ENCODE data around the gene ANKRD39.

Gene ANKRD39

GRCh38 chr2:96856776-96857666 lies 795 bp downstream of the ANKRD39 start:
- H3K4me1 ChIP-seq (ENCODE audit: control insufficient read depth, insufficient read depth, low read length) = peaks cover 7% of the 10 kb centered on the region
- H3K9ac ChIP-seq (ENCODE audit: low read length) = peak overlapping the region; percentile 78
- H3K9me3 ChIP-seq (ENCODE audit: control insufficient read depth, low read length) = no peaks in the 10 kb centered on the region
- no peaks in the 10 kb centered on the region for H3K27me3 ChIP-seq (ENCODE audit: control insufficient read depth, insufficient read depth, low read length)
- H3K4me3 ChIP-seq (ENCODE audit: low read length) = peak overlapping the region; percentile 82
- peaks cover 5% of the 10 kb centered on the region for H3K36me3 ChIP-seq (ENCODE audit: control insufficient read depth, insufficient read depth, low read length)

GRCh38 chr2:96853321-96853720 lies 4.5 kb downstream of the ANKRD39 start:
- no peaks in the 10 kb centered on the region for H3K27me3 ChIP-seq (ENCODE audit: control insufficient read depth, insufficient read depth, low read length)
- H3K36me3 ChIP-seq (ENCODE audit: control insufficient read depth, insufficient read depth, low read length) = peaks cover 9% of the 10 kb centered on the region
- no peaks in the 10 kb centered on the region for H3K9me3 ChIP-seq (ENCODE audit: control insufficient read depth, low read length)
- H3K4me3 ChIP-seq (ENCODE audit: low read length) = no peak overlapping the region
- H3K4me1 ChIP-seq (ENCODE audit: control insufficient read depth, insufficient read depth, low read length) = peaks cover 7% of the 10 kb centered on the region
- H3K9ac ChIP-seq (ENCODE audit: low read length) = no peak overlapping the region

GRCh38 chr2:96852667-96853066 lies 5.1 kb downstream of the ANKRD39 start:
- peaks cover 7% of the 10 kb centered on the region for H3K4me1 ChIP-seq (ENCODE audit: control insufficient read depth, insufficient read depth, low read length)
- H3K9me3 ChIP-seq (ENCODE audit: control insufficient read depth, low read length) = no peaks in the 10 kb centered on the region
- no peak overlapping the region for H3K9ac ChIP-seq (ENCODE audit: low read length)
- H3K36me3 ChIP-seq (ENCODE audit: control insufficient read depth, insufficient read depth, low read length) = peaks cover 9% of the 10 kb centered on the region
- no peaks in the 10 kb centered on the region for H3K27me3 ChIP-seq (ENCODE audit: control insufficient read depth, insufficient read depth, low read length)
- H3K4me3 ChIP-seq (ENCODE audit: low read length) = no peak overlapping the region

GRCh38 chr2:96848264-96848663 lies 9.6 kb downstream of the ANKRD39 start:
- H3K36me3 ChIP-seq (ENCODE audit: control insufficient read depth, insufficient read depth, low read length) = peaks cover 9% of the 10 kb centered on the region
- no peaks in the 10 kb centered on the region for H3K27me3 ChIP-seq (ENCODE audit: control insufficient read depth, insufficient read depth, low read length)
- no peak overlapping the region for H3K4me3 ChIP-seq (ENCODE audit: low read length)
- no peak overlapping the region for H3K9ac ChIP-seq (ENCODE audit: low read length)
- H3K9me3 ChIP-seq (ENCODE audit: control insufficient read depth, low read length) = no peaks in the 10 kb centered on the region
- H3K4me1 ChIP-seq (ENCODE audit: control insufficient read depth, insufficient read depth, low read length) = no peaks in the 10 kb centered on the region

- Histone ChIP-seq H3K9me3 (ENCODE audit: control insufficient read depth, low read length) (no peaks in the 10 kb centered on the region), H3K36me3 (ENCODE audit: control insufficient read depth, insufficient read depth, low read length) (peaks cover 5% of the 10 kb centered on the region), H3K4me3 (ENCODE audit: low read length) (no peak overlapping the region), H3K9ac (ENCODE audit: low read length) (no peak overlapping the region), H3K4me1 (ENCODE audit: control insufficient read depth, insufficient read depth, low read length) (no peaks in the 10 kb centered on the region), H3K27me3 (ENCODE audit: control insufficient read depth, insufficient read depth, low read length) (no peaks in the 10 kb centered on the region)
Measured at GRCh38 chr2:96847586-96847985, 10.2 kb downstream of the ANKRD39 start.

- no peak overlapping the region for H3K9ac ChIP-seq (ENCODE audit: low read length)
- no peaks in the 10 kb centered on the region for H3K27me3 ChIP-seq (ENCODE audit: control insufficient read depth, insufficient read depth, low read length)
- H3K4me3 ChIP-seq (ENCODE audit: low read length) = no peak overlapping the region
- no peaks in the 10 kb centered on the region for H3K9me3 ChIP-seq (ENCODE audit: control insufficient read depth, low read length)
- no peaks in the 10 kb centered on the region for H3K4me1 ChIP-seq (ENCODE audit: control insufficient read depth, insufficient read depth, low read length)
- peaks cover 4% of the 10 kb centered on the region for H3K36me3 ChIP-seq (ENCODE audit: control insufficient read depth, insufficient read depth, low read length)
Measured at GRCh38 chr2:96846825-96847224, 11.0 kb downstream of the ANKRD39 start.

- Histone ChIP-seq H3K4me1 (ENCODE audit: control insufficient read depth, insufficient read depth, low read length) (peaks cover 6% of the 10 kb centered on the region), H3K4me3 (ENCODE audit: low read length) (no peak overlapping the region), H3K36me3 (ENCODE audit: control insufficient read depth, insufficient read depth, low read length) (no peaks in the 10 kb centered on the region), H3K27me3 (ENCODE audit: control insufficient read depth, insufficient read depth, low read length) (no peaks in the 10 kb centered on the region), H3K9ac (ENCODE audit: low read length) (no peak overlapping the region), H3K9me3 (ENCODE audit: control insufficient read depth, low read length) (no peaks in the 10 kb centered on the region)
Measured at GRCh38 chr2:96844405-96844808, 13.4 kb downstream of the ANKRD39 start.

GRCh38 chr2:96843538-96844268 lies 14.1 kb downstream of the ANKRD39 start, which contains the start of gene ANKRD23:
ANKRD23 (minus strand) TSS chr2:96844021; CDS start chr2:96843992, 29 bp downstream.
- H3K4me3 ChIP-seq (ENCODE audit: low read length) = no peak within 1 kb of the TSS
- no peaks in the 10 kb centered on the region for H3K27me3 ChIP-seq (ENCODE audit: control insufficient read depth, insufficient read depth, low read length)
- no peak within 1 kb of the TSS for H3K9ac ChIP-seq (ENCODE audit: low read length)
- H3K36me3 ChIP-seq (ENCODE audit: control insufficient read depth, insufficient read depth, low read length) = no peaks in the 10 kb centered on the region
- H3K4me1 ChIP-seq (ENCODE audit: control insufficient read depth, insufficient read depth, low read length) = peaks cover 13% of the 10 kb centered on the region
- no peaks in the 10 kb centered on the region for H3K9me3 ChIP-seq (ENCODE audit: control insufficient read depth, low read length)

GRCh38 chr2:96842600-96842999 lies 15.2 kb downstream of the ANKRD39 start:
- H3K9ac ChIP-seq (ENCODE audit: low read length) = no peak overlapping the region
- no peaks in the 10 kb centered on the region for H3K36me3 ChIP-seq (ENCODE audit: control insufficient read depth, insufficient read depth, low read length)
- no peak overlapping the region for H3K4me3 ChIP-seq (ENCODE audit: low read length)
- H3K9me3 ChIP-seq (ENCODE audit: control insufficient read depth, low read length) = no peaks in the 10 kb centered on the region
- no peaks in the 10 kb centered on the region for H3K27me3 ChIP-seq (ENCODE audit: control insufficient read depth, insufficient read depth, low read length)
- H3K4me1 ChIP-seq (ENCODE audit: control insufficient read depth, insufficient read depth, low read length) = peaks cover 14% of the 10 kb centered on the region

GRCh38 chr2:96841701-96842495 lies 15.9 kb downstream of the ANKRD39 start:
- Histone ChIP-seq H3K4me3 (ENCODE audit: low read length) (no peak overlapping the region), H3K9ac (ENCODE audit: low read length) (no peak overlapping the region), H3K9me3 (ENCODE audit: control insufficient read depth, low read length) (no peaks in the 10 kb centered on the region), H3K4me1 (ENCODE audit: control insufficient read depth, insufficient read depth, low read length) (peaks cover 14% of the 10 kb centered on the region), H3K27me3 (ENCODE audit: control insufficient read depth, insufficient read depth, low read length) (no peaks in the 10 kb centered on the region), H3K36me3 (ENCODE audit: control insufficient read depth, insufficient read depth, low read length) (no peaks in the 10 kb centered on the region)

GRCh38 chr2:96839875-96840850 lies 17.7 kb downstream of the ANKRD39 start:
- no peak overlapping the region for H3K4me3 ChIP-seq (ENCODE audit: low read length)
- H3K9me3 ChIP-seq (ENCODE audit: control insufficient read depth, low read length) = no peaks in the 10 kb centered on the region
- H3K9ac ChIP-seq (ENCODE audit: low read length) = no peak overlapping the region
- peaks cover 14% of the 10 kb centered on the region for H3K4me1 ChIP-seq (ENCODE audit: control insufficient read depth, insufficient read depth, low read length)
- H3K36me3 ChIP-seq (ENCODE audit: control insufficient read depth, insufficient read depth, low read length) = no peaks in the 10 kb centered on the region
- no peaks in the 10 kb centered on the region for H3K27me3 ChIP-seq (ENCODE audit: control insufficient read depth, insufficient read depth, low read length)
